Stimulated activated CD4-positive, alpha-beta T cell treated with anti-CD3 and anti-CD28 coated beads, Interleukin-15, amount 100 ng/mL, for 24 hours (primary cell): ENCODE data around the gene STRIP2.
"Not testable (repeated sequence)": the region's sequence is repeated elsewhere in the genome, so short reads cannot be mapped to it uniquely, and the experiment has no call there.

Experiments used
- DNase-seq: peaks from one replicate; pipeline ENCODE4 v3.0.0-alpha.2; 2020

The STRIP2 gene

GRCh38 chr7:129433847-129434674 lies at the start of gene STRIP2:
TSS of gene STRIP2 (plus strand) at chr7:129434432. CDS start at chr7:129434473, 41 bp downstream.
- DNase-seq = peak; percentile 98

GRCh38 chr7:129385116-129385515 lies 49.1 kb upstream of the STRIP2 start:
- no peak for DNase-seq

- no peak for DNase-seq
These were observed 48.6 kb upstream of the STRIP2 start for GRCh38 chr7:129385598-129385997.

- no peak for DNase-seq
These were observed 47.7 kb upstream of the STRIP2 start for GRCh38 chr7:129386506-129386905.

- no peak for DNase-seq
These were observed 46.7 kb upstream of the STRIP2 start for GRCh38 chr7:129387537-129387936.

DNA sequence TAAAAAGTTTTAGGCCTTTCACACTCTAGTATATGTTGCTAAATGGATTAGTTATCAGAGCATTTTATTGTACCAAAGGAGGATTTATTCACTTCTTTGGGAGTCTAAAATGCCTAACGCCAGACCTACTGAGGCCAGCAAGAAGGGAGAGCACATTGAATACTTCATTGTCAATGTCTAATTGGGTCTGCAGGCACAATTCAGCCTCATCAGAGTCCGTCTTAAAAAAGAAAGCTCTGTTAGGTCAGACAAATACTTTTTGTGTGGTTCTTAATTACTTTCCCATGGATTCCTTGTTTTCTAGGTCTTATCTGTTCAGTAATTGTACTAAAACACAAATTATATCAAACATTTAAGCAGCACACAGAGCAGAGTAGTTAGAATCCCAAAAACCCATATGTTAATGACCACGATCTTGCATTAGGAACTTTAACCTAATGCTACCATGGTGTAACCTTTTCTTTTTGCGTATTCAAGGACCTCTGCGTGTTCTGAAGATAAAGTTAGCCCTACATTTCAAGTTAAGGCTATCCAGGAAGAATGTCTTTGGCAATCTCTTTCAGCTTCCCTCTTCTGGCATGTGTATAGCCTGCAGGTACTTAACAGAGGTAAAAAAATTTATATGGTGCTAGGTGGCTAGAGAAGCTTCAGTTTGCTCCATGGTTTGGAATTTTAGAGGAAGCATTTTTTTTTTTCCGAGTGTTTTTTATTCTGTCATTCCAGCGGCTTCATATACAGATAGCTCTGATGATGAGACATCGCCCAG lies 45.7 kb upstream of the STRIP2 start:
- no peak for DNase-seq

GRCh38 chr7:129389829-129390228 lies 44.4 kb upstream of the STRIP2 start:
- no peak for DNase-seq

DNA sequence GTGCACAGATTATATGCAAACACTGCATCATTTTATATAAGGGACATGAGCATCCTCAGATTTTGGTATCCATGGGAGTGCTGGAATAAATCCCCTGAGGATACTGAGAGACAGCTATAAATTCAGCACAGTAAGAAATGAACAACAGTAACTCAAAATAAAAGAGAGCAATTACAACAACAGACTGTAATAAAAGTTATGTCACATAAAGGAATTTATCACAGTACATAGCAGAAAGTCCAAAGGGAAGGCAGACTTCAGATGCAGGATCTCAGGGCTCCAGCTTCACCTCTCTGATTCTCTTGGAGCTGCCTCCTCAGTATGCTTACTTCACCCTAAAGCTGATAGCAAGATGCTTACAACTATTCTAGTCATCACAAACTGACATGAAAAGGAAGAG lies 43.9 kb upstream of the STRIP2 start:
- DNase-seq = no peak

DNA sequence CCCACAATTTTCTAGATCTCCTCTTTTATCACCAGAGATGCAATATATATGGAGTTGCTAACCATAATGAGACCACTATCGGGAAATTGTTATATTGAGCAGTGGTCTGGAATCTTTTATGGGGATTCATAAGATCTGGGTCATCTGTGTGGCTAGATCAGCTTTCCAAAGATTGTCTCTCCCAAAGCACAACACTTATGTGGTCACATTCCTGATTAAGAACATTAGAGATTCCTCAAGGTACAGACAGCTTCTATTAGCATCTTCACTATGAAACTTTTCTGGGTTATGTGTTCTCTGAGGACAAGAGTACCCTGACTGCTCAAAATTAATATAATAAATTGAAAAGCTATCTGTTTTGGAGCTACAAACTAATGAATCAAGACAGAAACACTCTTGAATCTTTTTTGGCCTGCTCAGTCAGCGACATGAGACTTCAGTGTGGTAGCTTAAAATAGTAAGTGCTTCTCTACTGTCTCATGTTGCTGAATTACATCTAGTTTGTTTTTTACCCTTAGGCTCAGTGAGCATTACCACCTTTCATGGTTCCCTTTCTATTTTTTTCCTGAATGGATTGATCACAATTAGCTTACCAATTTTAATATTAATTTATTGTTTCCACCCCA lies 42.6 kb upstream of the STRIP2 start:
- DNase-seq = no peak

DNA sequence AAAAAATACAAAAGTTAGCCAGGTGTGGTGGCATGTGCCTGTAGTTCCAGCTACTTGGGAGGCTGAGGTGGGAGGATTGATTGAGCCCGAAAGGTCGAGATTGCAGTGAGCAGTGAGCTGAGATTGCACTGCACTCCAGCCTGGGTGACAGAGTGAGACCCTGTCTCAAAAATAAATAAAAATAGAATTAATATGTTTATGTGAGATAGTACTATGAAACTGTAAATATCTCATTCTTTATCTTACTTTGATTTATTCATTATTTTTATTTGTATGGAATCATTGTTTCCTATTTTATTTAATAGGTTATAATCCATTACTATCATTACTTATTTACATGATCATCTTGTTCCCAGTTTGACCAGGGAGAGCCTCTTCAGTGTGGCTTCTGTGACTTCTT lies 41.0 kb upstream of the STRIP2 start:
- DNase-seq = no peak

DNA sequence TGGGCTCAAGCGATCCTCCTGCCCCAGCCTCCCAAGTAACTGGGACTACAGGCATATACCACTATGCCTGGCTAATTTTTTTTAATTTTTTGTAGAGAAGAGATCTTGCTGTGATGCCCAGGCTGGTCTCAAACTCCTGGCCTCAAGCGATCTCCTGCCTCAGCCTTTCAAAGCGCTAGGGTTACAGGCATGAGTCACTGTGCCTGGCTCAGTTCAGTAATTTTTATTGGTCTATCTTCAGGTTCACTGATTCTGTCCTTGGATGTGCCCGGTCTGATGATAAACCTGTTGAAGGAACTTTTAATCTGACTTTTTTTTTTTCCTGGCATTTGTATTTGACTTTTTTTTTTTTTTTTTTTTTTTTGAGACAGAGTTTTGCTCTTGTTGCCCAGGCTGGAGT lies 40.1 kb upstream of the STRIP2 start:
- no peak for DNase-seq

DNA sequence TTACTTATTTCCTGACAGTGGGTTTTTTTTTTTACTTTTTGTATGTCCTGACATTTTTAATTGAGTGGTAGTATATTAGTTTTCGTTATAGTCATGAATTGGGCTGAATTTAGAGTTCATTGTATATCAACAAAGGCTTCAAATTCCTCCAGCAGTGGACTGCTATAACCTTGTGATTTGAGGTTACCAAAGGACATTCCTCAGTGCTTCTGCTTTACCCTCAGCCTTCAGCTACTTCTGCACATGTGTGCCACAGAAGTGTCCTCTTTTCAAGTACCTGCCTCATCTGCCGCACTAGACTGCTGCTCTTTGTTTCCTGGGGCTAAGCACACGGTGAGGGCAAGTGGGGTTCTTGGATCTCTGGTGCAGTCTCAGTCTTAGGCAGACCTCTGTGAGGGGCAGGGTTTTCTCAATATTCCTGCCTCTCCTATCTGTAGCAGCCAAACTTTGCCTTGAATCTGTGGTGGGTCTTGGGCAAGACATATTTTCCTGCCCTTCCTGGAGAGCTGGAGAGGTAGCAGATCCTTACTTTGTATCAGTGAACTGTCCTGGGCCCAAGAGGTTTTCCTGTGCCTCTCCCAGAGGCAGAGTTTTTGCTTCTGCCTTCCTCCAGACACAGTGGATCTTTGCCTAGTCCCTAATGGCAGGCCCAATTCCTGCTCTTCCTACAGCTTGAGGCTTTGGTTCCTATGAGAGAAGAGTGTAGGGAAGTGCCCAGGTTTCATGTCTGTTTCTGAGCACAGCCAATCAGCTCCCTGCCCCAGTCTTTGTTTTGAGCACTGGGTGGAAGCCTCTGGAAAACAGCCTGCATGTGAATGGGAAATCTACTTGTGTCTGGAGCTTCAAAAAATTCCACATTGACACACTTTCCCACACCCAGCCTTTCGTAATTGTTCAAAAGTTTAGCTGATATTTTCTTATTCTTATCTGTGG lies 39.0 kb upstream of the STRIP2 start:
- no peak for DNase-seq

DNA sequence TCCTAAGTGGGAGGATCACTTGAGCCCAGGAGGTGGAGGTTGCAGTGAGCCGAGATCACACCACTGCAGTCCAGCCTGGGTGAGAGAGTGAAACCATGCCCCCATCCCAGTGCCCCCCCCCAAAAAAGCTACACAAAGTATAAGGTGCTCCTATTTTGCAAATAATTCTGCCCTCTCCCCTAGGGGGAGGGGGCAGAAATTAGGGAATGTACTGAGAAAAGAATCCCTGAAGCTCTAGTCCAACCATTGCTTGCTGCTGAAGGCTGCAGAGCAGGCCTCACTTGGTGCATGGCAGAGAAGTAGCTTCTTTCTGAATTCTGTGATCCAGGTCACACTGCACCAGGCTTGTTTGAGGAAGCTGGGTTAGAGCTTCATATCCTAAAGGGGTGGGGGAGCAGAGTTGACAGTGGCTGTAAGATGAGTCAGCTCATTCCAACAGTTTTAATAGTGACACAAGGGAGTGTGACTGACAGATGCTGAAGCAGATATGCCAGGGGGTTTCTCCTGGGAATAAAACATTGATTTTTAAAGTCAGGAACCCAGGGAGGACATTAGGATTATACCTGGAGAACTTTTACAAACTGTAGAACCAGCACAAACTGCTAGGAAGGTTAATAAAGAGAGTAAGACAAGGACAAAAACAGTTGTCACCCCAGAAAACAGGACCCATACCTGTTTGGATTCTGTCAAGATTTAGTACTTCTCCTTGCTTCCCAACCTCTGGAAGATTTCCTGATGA lies 32.8 kb upstream of the STRIP2 start:
- no peak for DNase-seq

DNA sequence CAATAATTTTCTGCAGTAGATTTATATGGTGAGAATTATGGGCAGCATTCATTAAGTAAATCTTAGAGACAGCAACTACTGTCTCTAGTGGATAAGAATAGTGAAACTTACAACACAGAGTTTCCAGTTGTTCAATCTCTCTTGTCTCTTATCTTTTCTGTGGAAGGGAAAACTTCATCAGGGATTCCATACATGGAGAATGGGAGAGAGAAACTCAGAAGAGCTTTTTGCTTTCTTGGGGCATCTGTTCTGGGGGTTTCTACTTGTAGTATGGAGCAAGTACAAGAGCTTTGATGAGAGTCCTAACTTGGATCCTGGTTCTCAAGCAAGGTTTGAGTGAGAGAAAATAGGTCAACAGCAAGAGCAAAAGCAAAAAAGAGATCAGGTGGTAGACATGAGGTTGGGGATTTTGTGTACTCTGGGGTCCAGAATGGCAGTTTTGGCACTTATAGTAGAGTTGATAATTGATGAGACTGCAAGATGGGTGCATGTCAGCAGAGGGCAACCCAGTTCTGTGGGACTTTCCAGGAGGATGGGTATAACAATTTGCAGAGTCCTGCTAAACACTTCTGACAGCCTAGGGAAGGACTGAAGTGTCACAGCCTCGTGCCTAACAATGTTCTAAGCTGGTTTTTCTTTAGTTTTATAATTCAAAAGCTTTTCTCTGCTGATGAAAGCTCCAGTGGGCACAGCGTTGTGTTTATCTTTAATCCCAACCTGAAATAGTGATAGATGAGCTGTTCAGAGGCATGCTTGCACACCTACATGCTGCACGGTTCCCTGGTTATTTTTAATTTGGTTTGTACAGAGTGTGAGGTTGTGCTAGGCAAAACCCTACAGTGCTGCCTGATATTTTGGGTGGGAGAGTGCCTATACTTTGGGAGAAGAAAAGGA lies 32.0 kb upstream of the STRIP2 start:
- DNase-seq = peak; percentile 25

DNA sequence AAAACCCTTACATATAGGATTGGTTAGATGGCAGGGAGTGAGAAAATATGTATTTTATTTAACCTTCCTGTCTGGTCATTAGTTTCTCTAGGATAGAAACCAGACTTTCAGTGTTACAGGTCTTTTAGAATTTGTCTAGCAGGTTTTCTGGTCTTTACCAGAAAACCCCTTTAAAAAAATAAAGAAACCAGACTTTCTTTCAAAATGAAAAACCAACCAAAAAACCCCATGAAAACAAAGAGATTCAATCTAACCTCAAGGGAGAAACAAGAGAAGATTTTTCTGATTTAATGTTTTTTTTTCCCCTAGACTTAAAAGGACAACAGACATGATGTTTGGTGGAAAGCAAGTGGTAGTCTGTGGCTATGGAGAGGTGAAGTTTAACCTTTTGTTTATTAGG lies 28.7 kb upstream of the STRIP2 start:
- no peak for DNase-seq

DNA sequence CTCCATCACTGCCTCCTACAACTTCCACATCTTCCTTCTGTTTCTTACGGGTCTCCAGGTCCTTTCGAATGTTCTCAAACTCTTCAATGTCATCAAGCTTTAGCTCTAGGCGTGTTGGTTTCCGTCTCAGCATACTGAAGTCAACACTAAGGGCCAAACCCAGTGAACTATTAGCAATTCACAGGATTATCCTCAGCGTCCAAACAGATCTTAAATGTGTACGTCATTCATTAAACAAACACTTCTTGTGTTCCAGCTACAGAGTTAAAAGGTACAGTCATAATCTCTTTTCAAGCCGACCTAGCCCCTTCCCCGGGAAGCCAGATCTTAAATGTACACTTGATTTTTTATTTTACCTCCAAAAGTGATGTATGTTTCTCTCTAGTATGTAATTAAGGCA lies 24.0 kb upstream of the STRIP2 start:
- DNase-seq = not testable (repeated sequence)

DNA sequence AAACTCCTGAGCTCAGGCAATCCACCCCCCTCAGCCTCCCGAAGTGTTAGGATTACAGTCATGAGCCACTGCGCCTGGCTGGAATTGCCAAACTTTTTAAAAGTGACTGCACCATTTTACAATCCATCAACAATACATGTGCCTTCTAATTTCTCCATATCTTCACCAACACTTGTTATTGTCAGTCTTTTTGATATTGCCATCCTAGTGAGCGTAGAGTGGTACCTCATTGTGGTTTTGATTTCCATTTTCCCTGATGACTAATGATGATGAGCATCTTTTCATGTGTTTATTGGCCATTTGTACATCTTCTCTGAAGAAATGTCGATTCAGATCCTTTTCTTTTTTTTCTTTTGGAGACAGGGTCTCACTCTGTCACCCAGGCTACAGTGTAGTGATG lies 21.7 kb upstream of the STRIP2 start:
- DNase-seq = no peak

DNA sequence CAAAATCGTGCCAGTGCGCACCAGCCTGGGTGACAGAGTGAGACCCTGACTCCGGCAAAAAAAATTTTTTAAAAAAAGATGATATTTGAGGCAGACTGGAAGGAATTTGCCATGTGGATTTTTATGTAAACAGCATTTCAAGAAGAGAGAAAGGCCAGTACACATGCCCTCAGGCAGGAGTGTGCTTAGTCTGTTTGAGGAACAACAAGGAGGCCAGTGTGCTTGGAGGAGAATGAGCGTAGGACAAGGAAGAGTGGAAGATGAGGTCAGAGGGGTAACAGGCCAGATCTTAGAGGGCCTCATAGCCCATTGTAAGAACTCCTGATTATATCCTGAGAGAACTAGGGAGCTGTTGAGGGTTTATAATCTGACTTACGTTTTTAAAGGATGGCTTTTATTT lies 17.2 kb upstream of the STRIP2 start:
- no peak for DNase-seq

- DNase-seq = no peak
These were observed 12.4 kb upstream of the STRIP2 start for GRCh38 chr7:129421717-129422250.

DNA sequence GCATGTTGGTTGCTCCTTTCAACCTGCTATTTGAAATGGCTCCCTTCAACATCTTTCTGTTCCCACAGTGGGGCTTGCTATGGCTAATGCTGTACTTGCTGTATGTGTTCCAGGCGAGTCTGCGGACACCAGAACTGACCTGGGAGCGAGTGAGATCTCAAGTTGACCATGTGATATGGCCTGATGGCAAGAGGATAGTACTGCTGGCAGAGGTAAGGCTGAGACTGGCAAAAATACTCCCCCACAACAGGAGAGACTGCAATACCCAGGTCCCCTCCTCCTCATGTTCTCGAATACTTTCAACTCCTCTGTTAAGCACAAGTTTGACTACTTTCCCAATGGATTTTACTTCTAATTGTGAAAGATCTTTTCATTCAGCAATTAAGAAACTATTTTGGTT lies 11.5 kb upstream of the STRIP2 start:
- DNase-seq = no peak
